ENCODE measurements around the gene DKC1. TPM values are rescaled to one million over a fixed set of nuclear protein-coding genes. Genes with fewer than 3 reads are reported as not detected.

Gene DKC1
- total RNA-seq, 6 experiments from 2014 or later: 44.6 to 55.5 (median 51.1) TPM

DNA sequence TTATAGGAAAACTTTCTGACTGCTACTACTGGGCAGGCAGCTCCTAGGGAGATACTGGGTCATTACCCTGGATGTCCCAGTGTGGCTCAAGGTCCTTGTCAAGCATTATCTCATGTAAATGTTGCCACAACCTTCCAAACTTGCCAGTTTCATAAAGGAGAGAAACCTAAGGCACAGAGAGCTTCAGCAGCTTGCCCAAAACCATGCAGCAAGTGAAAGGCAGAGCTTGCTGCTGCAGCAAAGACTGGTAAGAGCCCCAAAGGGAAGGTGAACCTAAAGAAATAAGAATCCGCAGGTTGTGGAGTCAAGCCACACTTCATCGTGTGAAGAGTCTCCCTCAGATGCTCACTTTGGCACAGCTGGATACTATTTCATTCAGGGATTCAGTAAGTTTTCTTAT, 40.3 kb downstream of the DKC1 start:
- H3K36me3 Mint-ChIP-seq (ENCODE audit: low read depth): no peaks in the 10 kb centered on the region
- no peaks in the 10 kb centered on the region for H3K9me3 Mint-ChIP-seq
- no peaks in the 10 kb centered on the region; the same call in 1 of the 2 replicates for H3K27me3 Mint-ChIP-seq (ENCODE audit: insufficient read depth)
- H3K4me1 Mint-ChIP-seq (ENCODE audit: low read depth): peaks cover 46% of the 10 kb centered on the region
- DNase-seq: no peak
- TF ChIP-seq, protein P1, sequence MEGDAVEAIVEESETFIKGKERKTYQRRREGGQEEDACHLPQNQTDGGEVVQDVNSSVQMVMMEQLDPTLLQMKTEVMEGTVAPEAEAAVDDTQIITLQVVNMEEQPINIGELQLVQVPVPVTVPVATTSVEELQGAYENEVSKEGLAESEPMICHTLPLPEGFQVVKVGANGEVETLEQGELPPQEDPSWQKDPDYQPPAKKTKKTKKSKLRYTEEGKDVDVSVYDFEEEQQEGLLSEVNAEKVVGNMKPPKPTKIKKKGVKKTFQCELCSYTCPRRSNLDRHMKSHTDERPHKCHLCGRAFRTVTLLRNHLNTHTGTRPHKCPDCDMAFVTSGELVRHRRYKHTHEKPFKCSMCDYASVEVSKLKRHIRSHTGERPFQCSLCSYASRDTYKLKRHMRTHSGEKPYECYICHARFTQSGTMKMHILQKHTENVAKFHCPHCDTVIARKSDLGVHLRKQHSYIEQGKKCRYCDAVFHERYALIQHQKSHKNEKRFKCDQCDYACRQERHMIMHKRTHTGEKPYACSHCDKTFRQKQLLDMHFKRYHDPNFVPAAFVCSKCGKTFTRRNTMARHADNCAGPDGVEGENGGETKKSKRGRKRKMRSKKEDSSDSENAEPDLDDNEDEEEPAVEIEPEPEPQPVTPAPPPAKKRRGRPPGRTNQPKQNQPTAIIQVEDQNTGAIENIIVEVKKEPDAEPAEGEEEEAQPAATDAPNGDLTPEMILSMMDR (IDR thresholded peaks at IDR 0.05): no peak
- H3K4me3 Mint-ChIP-seq: no peak overlapping the region
- no peak overlapping the region for H3K27ac Mint-ChIP-seq

DNA sequence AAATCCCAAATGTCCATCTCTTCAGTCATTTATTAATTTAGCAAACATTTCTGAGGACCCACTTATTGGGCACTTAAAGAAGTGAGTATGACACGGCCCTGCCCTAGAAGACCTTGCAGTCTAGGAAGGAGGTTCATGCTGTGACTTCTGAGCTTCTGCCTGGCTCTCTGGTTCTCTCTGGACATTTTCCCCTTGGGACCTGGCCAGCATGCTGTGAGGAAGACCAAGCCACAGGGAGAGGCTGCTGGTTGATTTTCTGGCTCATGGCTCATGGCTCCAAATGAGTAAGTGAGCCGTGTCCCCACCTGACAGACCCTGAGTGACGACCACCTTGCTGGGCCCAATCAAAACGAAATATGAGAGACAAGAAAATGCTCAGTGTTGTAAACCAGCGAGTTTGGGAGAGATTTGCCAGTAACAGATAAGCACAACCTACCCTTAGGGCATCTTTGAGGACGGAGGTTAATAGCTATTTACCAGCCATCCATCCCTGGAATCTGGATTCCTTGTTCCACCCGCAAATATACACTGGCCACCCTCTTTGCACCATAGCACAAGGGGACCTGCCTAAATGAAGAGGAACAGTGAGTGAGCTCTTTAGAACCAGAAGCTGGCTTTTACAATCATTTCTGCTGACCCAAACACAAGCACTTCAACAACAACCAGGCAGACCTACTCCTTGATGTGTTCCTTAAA, 41.7 kb downstream of the DKC1 start:
- Mint-ChIP-seq H3K27me3 (ENCODE audit: insufficient read depth) (peaks cover 6% of the 10 kb centered on the region), H3K4me1 (ENCODE audit: low read depth) (peaks cover 32% of the 10 kb centered on the region), H3K27ac (peak overlapping the region; percentile 42), H3K4me3 (peak overlapping the region; percentile 89), H3K36me3 (ENCODE audit: low read depth) (no peaks in the 10 kb centered on the region), H3K9me3 (no peaks in the 10 kb centered on the region)
- DNase-seq: peak; percentile 10
- TF ChIP-seq, protein P1 (IDR thresholded peaks at IDR 0.05): no peak

DNA sequence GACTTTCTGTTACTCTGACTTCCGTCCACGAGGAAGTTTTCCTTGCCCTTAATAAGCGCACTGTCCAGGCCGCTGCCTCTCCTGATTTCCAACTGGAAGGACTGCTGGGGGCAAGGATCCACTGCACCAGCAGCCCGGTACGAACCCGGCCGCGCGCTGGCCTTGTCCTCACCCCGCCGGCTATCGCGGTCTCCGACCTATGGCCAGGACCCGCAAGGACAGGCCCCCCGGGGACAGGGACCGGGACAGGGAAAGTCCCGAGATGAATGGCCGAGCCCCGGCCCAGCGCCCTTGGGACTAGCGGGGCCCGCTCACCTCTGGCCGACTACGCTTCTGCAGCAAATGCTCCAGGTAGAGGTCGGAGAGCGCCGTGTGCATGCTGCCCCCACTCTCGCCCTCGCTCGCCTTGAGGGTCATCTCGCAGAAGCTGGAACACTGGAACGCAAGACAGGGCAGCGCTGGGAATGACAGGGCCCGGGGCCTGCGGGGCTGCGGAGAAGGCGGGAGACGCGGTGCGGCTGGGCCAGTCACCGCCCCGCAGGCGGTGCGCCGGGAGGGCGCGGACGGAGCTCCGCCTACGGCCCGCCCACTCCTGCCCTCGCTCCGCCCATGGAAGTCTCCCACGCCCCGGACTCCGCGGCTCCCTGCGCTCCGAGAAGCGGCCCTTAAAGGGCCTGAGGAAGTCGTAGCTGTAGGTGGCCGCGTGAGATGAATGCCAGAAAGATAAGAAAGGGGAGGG, 42.5 kb downstream of the DKC1 start, which contains the start of gene MPP1:
Gene MPP1, minus strand, starts transcription at position 529 of the 739 bp plus-strand sequence. Its CDS starts 112 bp downstream, at position 417.
- H3K36me3 Mint-ChIP-seq (ENCODE audit: low read depth): no peaks in the 10 kb centered on the region
- peaks cover 6% of the 10 kb centered on the region for H3K27me3 Mint-ChIP-seq (ENCODE audit: insufficient read depth)
- peak within 1 kb of the TSS; percentile 89 for H3K4me3 Mint-ChIP-seq
- TF ChIP-seq, protein P1 (IDR thresholded peaks at IDR 0.05): no peak
- H3K9me3 Mint-ChIP-seq: no peaks in the 10 kb centered on the region
- peak; percentile 50 for DNase-seq
- peaks cover 25% of the 10 kb centered on the region for H3K4me1 Mint-ChIP-seq (ENCODE audit: low read depth)
- peak within 1 kb of the TSS; percentile 70 for H3K27ac Mint-ChIP-seq

DNA sequence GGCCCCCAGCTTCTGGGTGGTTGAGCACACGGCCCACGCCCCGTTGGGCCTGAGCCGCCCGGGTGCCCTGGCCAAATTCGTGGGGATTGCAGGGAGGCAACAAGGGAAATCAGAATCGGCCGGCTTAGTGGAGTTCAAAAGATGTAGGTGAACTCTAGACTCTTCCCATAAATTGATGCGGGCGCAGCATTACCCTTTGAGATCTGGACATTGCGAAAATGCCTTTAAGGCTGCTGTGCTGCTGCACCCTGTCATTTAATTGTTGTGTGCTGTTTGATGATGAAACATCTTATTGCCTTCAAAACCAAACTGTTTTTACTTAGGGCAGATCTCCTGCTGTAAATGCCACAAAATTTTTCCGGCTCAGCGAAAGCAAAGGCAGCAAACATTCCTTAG, 43.0 kb downstream of the DKC1 start:
- H3K9me3 Mint-ChIP-seq: no peaks in the 10 kb centered on the region
- peaks cover 20% of the 10 kb centered on the region for H3K4me1 Mint-ChIP-seq (ENCODE audit: low read depth)
- H3K27me3 Mint-ChIP-seq (ENCODE audit: insufficient read depth): peaks cover 6% of the 10 kb centered on the region
- H3K27ac Mint-ChIP-seq: peak overlapping the region; percentile 70
- DNase-seq: no peak
- H3K36me3 Mint-ChIP-seq (ENCODE audit: low read depth): no peaks in the 10 kb centered on the region
- TF ChIP-seq, protein P1 (IDR thresholded peaks at IDR 0.05): no peak
- H3K4me3 Mint-ChIP-seq: peak overlapping the region; percentile 89

DNA sequence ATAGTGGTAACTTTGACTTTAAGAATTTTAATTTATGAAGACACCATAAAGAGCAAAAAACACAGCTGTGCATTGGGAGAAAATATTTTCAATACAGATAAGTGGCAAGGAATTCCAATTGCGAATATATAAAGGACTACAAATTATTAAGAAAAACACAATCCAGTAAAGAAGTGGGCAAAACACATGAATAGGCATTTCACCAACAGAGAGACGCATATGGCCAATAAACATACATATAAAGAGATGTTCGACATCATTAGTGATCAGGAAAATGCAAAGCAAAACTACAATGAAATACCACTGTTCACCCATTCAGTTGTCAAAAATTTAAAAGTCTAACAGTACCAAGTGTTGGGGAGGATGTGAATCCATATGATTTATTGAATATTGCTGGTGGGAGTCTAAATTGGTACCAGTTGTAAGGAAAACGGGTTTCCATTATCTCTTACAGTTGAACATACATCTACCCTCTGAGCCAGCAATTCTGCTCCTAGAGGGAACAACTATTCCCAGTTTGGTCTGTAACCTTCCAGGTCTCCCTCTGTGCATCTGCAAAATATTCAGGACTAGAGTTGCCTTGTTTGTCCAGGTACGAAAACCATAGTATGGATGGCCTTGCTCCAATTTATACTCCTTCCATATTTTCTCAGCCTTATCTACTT, 44.3 kb downstream of the DKC1 start:
- no peaks in the 10 kb centered on the region for H3K9me3 Mint-ChIP-seq
- H3K27me3 Mint-ChIP-seq (ENCODE audit: insufficient read depth): peaks cover 7% of the 10 kb centered on the region
- DNase-seq: no peak
- H3K4me1 Mint-ChIP-seq (ENCODE audit: low read depth): peaks cover 15% of the 10 kb centered on the region
- H3K27ac Mint-ChIP-seq: no peak overlapping the region
- H3K36me3 Mint-ChIP-seq (ENCODE audit: low read depth): no peaks in the 10 kb centered on the region
- H3K4me3 Mint-ChIP-seq: no peak overlapping the region
- TF ChIP-seq, protein P1 (IDR thresholded peaks at IDR 0.05): no peak

Measured in HFFc6 (cell line).